GM19035 (cell line): ENCODE measurements around the gene APP.
"Not testable (repeated sequence)": the region's sequence is repeated elsewhere in the genome, so short reads cannot be mapped to it uniquely, and the experiment has no call there.

ENCODE experiments used
- ATAC-seq: cut with Tn5 transposase; IDR thresholded peaks from one replicate; pipeline ENCODE4 v1.9.1; 2021; ENCODE audit not compliant: unreplicated experiment

The APP gene

DNA sequence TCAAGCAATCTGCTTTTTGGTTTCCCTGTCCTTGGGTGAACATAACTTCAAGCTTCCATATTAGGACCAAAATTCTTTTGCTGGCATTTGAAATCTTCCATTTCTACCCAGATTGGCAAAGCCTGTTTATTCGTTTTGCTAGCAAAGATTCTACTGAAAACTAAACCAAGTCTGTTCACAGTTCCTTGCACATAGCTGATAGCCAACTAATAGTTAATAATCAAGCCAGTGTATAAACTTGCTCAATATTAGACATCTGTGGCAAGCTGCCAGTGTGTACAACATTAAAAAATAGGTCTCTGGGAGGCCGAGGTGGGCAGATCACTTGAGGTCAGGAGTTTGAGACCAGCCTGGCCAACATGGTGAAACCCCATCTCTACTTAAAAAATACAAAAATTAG lies 6.3 kb downstream of the APP start:
- ATAC-seq, result no peak

DNA sequence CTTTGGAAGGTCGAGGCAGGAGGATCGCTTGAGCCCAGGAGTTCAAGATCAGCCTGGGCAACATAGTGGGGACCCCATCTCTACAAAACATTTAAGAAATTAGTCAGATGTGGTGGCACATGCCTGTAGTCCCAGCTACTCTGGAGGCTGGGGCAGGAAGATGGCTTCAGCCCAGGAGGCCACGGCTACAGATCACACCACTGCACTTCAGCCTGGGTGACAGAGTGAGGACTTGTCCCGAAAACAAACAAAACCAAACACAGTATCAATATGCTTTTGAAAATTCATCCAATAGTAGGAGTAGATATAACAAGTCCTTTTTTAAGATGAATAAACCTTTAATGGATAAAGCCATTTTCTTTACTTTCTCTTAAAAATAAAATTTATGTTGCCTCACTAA lies 8.5 kb downstream of the APP start:
- ATAC-seq, result no peak

DNA sequence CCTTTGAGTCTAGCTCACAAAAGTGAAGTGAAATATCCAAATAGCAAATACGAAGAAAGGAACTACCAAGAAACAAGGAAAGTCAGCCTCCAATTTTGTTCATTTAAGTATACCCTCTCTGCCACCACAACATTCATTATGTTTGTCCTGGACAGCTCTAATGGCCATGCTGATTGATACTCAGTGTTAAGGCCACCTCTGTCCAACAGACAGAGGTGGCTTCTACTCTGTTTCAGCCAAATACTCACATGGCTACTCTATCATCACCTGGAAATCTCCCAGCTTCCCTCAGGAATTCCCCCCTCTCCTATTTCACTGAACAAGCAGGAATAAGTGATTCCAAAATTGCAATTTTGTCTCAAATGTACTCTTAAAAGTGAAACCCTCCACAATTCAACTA lies 10.7 kb downstream of the APP start:
- ATAC-seq, result no peak

DNA sequence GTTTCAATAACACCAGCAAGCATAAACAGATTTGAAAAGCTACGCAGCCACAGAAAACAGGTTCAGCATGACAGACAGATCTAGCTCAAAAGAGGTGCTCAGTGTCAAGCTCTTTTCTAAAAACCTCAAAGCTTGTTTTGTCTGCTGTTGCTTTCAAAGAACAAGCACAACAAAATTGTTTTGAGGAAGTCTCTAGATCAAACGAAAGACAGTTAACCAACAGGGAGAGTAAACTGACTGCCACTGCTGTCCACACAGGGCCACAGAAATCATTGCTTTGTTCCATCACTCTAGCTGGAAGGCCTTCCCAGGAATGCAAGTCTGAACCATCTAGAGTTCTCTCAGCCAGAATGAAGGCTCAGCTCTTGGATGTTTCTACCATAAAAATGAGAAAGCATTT lies 12.8 kb downstream of the APP start:
- ATAC-seq, result no peak

DNA sequence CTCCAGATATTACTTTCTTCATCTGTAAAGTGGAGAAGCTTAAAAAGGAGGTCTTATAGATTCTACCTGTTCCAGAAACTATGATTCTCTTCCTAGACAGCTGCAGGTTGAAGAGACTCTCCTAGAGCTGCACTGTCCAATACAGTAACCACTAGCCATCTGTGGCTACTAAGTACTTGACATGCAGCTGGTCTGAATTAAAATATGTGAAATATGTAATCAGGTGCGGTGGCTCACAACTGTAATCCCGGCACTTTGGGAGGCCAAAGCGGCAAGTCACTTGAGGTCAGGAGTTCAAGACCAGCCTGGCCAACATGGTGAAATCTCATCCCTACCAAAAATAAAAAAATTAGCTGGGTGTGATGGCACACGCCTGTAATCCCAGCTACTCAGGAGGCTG lies 15.8 kb downstream of the APP start:
- no peak for ATAC-seq

DNA sequence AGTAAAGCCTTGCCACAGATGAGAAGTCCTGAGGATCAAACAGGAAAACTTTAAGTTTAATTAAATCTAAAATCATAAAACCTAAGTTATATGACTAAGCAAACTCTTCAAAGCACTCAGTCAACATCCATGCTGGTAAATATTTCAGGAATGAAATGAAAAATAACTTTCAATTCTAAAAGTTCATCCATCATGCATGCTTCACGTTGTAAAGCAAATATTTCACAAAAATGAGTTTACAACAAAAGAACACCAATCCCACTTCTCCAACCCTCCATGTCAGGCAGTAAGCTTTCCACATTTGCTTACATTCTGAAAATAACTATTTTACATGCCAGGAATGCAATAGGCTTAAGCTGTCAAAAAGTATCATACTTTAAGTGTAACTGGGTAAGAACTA lies 16.8 kb downstream of the APP start:
- no peak for ATAC-seq

DNA sequence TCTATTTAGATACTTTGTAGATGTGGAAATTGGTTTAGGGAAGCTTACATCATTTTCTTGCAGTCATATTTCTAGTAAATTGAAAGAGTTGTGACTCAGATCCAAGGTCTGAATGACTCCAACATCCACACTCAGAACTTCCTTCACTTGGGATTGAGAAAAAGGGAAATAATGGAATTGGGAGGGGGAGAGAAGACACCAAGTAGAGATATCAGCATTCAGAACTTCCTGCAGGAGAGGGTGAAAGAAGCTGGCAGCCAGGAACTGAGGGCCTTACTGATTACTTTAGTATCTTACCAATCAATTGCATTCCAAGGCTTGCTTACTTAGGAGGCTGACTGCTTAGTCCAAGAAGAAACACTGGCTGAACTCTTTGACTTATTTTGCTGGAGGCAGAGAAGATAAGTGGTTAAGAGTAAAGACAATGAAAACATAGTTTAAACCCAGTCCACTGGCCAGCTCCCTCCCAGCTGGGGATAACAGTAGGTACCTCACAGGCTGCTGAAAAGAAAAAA lies 21.7 kb downstream of the APP start:
- no peak for ATAC-seq

DNA sequence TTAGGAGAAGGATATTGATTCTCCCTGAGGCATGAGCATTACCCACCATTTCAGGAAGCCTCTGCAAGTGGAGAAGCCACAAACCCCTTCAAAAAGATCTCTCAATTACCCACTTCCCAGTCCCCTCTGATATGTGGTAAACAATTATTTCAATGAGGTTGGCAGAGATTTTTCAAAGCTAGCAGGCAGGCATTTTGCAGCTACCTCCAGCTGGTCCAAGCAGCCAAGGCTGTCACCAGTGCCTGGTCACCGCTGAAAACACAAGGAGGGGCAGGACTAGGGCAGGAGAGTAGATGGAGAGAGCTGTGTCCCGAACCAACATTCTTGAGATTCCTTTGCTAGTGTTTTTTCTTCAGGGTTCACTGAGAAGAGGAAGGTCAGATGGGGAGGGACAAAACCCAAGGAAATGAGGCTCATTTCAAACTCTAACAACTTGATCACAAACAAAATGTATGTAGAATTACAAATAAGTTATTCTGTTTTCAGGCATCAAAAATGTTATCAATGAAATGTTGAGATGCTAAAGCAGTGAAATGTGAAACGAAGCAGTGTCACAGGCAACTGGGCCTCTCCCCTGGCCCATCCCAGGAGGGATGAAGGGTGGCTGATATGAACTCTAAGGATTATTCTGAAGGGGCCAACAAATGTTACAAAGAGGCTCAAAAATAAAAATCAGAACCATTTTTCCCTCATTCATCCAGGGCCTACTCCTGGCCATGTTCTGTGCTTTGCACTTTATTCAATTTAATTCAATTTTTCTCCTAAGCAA lies 22.3 kb downstream of the APP start:
- ATAC-seq, result no peak

DNA sequence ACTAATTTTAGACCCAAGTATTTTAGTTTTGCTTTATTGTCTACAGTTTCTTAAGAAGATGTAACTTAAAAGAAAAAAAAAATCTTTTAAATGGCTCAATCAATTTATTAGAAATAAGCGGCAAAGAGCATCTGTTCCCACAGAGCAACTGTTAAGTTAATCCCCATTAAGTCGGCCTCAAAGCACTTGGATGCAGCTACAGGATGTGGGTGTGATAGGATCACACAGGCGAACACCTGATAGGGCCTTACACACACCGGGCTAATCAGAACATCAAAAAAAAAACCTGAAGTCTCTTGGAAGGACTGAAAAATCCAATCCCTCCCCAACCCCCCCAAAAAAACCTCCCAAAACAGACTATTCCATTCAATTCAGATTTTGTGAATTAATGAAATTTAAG lies 23.0 kb downstream of the APP start:
- no peak for ATAC-seq

DNA sequence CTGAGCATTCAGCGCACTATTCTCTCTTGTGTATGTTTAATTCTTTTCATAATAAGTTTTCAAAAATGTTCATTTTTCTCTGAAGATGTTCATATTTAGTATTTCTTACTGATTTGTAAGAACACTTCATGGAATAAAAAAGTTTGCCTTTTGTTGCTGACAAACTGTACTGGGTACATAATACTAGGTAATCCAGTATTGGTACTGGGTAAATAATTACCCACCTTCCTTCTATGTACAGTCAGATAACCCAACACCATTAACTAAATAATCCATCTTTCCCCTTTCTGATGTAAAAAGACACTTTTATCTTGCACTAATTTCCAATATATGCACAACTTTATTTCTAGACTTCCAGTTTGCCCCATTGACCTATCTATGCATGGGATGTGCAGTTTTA lies 23.9 kb downstream of the APP start:
- ATAC-seq, result no peak

DNA sequence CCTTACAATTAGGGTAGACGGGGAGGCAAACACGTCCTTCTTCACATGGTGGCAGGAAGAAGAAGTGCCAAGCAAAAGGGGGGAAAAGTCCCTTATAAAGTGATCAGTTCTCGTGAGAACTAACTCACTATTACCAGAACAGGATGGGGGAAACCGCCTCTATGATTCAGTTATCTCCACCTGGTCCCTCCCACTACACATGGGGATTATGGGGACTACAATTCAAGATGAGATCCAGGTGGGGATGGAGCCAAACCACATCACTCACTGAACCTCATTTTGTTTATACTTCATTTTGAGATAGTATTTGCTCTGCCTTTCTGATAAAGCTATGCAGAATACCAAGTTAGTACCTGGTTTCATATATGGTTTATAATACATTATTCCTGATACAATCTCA lies 26.5 kb downstream of the APP start:
- no peak for ATAC-seq

DNA sequence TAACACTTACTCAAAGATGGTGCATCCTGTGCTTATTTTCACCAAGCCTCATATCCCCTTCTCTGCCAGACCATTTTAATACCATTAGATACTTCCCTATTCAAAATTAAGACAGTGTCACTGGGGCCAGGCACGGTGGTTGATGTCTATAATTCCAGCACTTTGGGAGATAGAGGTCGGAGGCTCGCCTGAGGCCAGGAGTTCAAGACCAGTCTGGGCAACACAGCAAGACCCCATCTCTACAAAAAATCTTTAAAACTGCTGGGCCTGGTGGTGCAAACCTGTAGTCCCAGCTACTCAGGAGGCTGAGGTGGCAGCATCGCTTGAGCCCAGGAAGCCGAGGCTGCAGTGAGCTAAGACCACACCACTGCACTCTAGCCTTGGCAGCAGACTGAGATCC lies 28.2 kb downstream of the APP start:
- no peak for ATAC-seq

DNA sequence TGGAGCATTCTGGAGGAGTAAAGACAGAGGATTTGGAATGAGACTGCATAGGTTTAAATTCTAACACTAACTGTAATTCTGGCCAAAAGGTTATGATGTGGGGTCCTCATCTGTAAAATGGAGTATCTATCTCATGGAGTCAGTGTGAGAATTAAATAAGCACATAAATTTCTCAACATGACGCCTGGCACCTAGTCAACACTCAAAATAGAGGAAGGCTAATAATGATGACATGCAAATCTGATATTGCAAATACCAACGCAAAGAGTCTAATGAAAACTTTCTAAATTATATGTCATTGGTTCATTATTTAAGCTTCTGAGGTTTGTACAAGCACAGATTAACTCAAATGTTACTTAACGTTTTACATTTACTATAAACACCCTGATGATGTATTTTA lies 29.6 kb downstream of the APP start:
- no peak for ATAC-seq

DNA sequence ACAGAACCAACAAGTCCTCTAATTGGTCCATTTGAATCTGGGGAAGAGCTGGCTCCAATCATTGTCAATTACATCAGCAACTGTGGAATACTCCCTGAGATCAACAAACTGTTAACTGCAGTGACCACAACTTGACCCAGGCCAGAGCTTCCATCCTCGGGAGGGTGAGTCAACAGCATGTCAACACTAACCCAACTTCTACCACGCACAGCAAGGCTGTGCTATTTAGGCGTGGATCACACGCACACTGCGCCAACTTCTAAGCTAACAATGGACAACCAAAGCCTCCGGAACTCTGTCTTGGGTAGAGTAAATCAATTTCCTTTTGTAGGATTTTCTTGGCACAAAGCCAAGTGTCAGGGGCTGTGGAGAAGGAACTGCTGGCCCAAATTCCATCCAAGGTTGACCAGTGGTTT lies 30.4 kb downstream of the APP start:
- no peak for ATAC-seq

DNA sequence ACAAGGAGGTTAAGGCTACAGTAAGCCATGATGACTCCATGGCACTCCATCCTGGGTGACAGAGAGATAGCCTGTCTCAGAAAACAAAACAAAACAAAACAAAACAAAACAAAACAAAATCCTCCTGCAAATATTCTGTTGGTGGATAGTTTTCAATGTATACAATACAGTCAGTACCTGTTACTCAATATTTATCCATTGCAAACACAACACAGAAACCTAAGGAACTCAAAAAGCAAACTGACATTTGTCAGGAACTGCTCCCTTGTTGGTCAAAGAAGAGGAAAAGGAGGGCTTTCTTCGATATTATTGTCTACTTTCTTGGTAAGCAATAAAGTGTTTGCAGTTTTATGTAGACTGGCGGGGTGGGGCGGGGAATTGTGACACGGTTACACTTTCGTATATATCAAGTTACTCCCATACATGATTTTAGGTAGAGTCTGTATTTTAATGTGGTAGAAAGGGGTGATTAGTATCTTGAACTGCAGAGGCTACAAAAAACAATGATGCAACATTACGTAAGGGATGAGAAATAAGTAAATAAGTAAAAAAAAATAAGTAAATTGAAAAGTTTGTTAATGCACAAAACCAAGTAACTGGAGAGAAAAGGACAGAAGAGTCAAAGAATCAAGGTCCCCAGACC lies 31.8 kb downstream of the APP start:
- ATAC-seq, result no peak

DNA sequence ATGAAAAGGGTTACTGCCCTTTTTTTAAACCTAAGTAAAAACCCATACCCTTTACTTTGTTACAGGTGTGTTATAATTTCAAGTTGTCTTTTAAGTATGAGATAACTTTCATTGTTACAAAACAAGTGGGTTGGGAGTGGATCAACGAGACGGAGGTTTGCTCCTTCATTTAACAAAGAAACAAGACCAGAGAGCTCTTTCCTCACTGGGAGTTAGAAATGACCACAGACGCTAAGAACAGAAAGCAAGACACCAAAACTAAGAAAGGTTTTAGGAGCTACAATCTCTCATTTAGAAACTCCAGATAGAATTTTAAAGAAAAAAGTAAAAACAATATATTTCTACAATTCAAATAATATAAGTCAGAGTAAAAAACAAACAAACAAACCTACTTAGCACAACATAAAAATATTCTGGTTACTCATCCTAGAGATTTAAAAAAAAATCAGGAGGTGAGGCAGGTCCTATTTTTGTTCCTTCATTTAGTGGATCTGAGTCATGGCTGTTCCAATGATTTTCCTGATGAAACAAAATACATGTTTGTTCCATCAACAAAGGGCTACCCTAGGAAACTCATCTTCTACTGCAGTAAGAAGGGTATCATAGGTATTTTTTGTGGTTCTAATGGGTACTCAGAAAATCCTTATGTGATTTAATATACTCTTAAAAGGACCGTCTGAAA lies 33.0 kb downstream of the APP start:
- ATAC-seq, result no peak

DNA sequence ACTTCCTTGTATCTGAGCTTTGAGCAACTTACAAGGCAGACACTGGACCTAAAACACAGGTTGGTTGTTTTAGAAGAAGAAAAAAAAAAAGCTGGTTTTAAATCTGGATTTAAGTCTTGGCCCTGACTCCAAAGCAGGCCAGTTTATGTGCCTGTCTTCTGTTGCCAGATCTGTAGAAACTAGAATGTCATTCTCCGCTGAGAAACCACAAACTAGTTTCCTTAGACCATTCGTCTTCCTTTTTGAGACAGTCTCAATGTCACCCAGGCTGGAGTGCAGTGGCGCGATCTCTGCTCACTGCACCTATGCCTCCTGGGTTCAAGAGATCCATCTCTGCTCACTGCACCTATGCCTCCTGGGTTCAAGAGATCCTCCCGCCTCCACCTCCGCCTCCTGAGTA lies 33.9 kb downstream of the APP start:
- peak; percentile 97 for ATAC-seq

DNA sequence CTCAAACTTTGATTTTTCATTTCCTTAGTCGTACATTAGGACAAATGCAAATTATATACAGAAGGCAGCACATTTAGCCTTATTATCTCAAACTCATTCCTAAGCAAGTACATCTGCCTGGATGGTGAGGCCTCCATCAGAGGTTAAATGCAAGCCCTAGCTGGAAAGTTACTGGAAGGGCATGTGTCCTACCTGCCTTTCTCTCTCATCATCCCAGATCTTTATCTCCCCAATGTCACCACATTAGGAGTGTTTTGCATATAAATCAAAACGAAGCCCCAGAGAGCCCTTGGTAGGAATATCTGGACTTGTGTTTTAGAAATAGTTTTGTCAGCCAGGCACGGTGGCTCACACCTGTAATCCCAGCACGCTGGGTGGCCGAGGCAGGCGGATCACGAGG lies 35.0 kb downstream of the APP start:
- no peak for ATAC-seq

DNA sequence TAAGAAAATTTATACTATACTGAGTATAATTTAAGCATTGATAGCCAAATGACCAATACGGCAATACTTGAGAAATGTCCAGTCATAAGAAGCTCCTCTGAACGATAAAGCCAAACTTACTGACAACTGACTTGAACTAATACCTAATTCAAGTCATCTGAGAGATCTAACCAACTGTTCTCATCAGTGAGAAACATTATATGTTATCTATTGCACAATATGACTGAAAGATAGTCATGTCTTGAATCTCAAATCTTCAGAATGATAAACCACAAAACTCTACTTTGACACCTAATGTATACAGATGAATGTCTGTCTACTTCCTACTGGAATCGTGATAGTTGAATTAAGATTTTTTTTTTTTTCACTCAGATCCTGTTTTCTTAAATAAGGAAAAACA lies 39.0 kb downstream of the APP start:
- ATAC-seq, result no peak

DNA sequence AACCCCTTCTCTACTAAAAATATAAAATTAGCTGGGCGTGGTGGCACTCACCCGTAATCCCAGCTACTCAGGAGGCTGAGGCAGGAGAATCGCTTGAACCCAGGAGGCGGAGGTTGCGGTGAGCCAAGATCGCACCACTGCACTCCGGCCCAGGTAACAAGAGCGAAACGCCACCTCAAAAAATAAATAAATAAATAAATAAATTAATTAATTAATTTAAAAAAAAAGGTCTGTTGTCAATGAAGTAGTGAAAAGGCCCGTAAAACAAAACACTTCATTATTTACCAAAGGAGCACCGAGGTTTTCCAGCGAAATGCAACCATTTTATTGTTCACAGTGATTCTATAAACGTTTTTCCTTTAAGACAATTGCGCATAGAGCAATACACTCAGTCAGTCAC lies 39.5 kb downstream of the APP start:
- ATAC-seq, result not testable (repeated sequence)

DNA sequence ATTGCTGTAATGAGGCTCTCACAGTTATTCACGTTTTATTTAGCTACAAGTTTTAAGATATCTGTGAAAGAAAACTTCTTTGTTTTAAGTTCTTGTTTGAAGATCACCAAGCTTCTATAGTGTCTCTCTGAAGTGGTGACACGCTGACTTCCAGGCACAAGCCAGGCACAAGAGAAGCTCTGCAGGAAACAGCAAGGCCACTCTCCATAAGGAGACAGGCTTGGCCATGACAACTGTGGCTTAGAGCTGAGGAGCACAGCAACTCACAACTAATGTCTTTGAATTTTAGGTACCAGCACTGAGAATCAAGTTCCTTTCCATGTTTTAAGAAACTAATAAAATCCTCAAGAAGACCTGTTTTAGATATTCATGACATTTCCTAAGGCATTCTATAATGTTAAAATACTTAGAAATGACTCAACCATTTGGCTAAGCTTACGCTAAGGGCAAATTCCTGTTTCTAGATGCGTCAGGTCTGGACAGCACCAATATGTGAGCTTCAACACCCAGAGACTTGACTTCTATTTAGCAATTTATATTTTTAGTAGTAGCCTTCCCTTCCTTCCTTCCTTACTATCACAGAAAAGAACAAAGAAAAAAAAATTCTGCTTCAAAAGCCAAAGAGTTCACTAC lies 40.2 kb downstream of the APP start:
- no peak for ATAC-seq

DNA sequence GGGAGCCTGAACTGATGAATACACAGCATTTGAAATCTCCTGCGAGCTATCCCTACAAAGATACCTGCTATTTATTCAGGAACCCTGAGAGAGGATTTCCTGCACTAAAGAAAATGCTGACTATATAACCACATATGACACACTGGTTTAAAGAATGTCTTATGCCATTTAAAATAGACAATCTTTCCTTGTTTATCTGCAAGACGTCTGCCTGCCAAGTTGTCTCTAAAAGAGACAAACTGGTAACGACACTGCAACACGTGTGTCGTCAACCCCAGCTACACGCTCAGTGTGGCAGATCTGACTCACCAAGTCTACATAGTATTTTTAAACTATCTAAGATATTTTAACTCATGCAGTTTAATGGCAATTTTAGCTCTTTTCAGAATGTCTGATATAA lies 42.7 kb downstream of the APP start:
- no peak for ATAC-seq
